ENCODE results near the gene HELZ.

GRCh38 chr17:67262435-67263117 is 17.6 kb upstream of the HELZ start:
- TF ChIP-seq, protein P1, sequence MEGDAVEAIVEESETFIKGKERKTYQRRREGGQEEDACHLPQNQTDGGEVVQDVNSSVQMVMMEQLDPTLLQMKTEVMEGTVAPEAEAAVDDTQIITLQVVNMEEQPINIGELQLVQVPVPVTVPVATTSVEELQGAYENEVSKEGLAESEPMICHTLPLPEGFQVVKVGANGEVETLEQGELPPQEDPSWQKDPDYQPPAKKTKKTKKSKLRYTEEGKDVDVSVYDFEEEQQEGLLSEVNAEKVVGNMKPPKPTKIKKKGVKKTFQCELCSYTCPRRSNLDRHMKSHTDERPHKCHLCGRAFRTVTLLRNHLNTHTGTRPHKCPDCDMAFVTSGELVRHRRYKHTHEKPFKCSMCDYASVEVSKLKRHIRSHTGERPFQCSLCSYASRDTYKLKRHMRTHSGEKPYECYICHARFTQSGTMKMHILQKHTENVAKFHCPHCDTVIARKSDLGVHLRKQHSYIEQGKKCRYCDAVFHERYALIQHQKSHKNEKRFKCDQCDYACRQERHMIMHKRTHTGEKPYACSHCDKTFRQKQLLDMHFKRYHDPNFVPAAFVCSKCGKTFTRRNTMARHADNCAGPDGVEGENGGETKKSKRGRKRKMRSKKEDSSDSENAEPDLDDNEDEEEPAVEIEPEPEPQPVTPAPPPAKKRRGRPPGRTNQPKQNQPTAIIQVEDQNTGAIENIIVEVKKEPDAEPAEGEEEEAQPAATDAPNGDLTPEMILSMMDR (IDR thresholded peaks at IDR 0.05 in 2 of 3, conservative IDR thresholded peaks at IDR 0.05 in 1 of 3; ENCODE audit: borderline replicate concordance in 1 of 3, insufficient read depth in 1 of 3, low read depth in 2 of 3, low read length in 2 of 3) = no peak
- TF ChIP-seq JUND (IDR thresholded peaks at IDR 0.05) (no peak), EZH2phosphoT487 (IDR thresholded peaks at IDR 0.05; ENCODE audit: borderline replicate concordance) (no peak), POLR2A (IDR thresholded peaks at IDR 0.05; ENCODE audit: borderline replicate concordance, extremely low read depth, insufficient read depth, insufficient read length) (no peak), CEBPB (IDR thresholded peaks at IDR 0.05; ENCODE audit: low read depth) (no peak), EGR1 (IDR thresholded peaks at IDR 0.05; ENCODE audit: low read depth) (no peak), MAX (IDR thresholded peaks at IDR 0.05) (no peak), EZH2 (IDR thresholded peaks at IDR 0.05) (no peak), ZNF274 (IDR thresholded peaks at IDR 0.05; ENCODE audit: low read depth, low read length) (no peak)
